H1 (cell line): ENCODE measurements around the gene ASB11. TPM values are rescaled to one million over a fixed set of nuclear protein-coding genes. Genes with fewer than 3 reads are reported as not detected.

ENCODE experiments used
- CTBP2 ChIP-seq: IDR thresholded peaks from 2 replicates; pipeline ENCODE4 v1.7.0; 2011; ENCODE audit warnings: borderline replicate concordance, mild to moderate bottlenecking, moderate library complexity, mixed read lengths, low read length; ENCODE audit not compliant: insufficient read depth, insufficient read length
- ZNF274 ChIP-seq: IDR thresholded peaks from 2 replicates; pipeline ENCODE4 v1.7.0; 2012; ENCODE audit warnings: low read length, borderline replicate concordance; ENCODE audit errors: extremely low read depth
- polyA plus RNA-seq, 7 experiments: library from polyadenylated mRNA; depleted of rRNA in 3 of 7; stranded (reverse) in 5 of 7; unstranded in 2 of 7; fragments of >200 nt in 5 of 7; fragments of 200-250 nt in 2 of 7; gene quantifications; 1 replicate in 5 of 7; 2 replicates in 1 of 7; 4 replicates in 1 of 7; pipeline versions ENCODE4 v1.2.1 to v1.2.3, GENCODE V29; 2011 to 2013; ENCODE audit warnings: missing spikeins in 2 of 7, mixed read lengths in 2 of 7
- total RNA-seq: library from RNA; stranded (reverse); fragmentation: NEBNext Ultra II Directional; extraction: Animal tissue kit (Norgen Biotek cat#: 25700); gene quantifications from 2 replicates; pipeline ENCODE4 v1.2.1, GENCODE V29; 2021

ASB11 gene
- total and polyA plus RNA-seq, 2 of the 8 experiments (the other 6 are each of a cell fraction or from before 2014, with no cell fraction given): not detected

DNA sequence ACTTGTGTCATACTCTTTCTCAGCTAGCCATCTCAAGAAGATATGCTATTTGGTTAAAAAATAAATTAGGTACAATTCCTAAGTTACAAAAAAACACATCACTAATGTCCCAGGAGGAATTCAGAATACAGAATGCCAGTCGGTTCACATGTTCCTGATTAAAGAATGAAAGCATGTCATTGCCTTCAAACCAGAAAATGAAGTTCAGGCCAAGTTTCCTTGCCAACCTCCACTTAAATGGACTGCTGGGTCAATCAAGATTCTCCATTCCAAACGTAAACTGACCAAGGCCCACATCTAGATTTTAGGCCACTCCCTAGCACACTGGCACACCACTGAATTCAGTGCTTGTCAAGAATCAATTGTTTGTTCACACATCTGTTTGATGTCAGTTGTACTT is 13.4 kb upstream of the ASB11 start (continued):
- TF ChIP-seq CTBP2 (no peak), ZNF274 (no peak)
- TF ChIP-seq, all 59 proteins: peak for 0
